Jurkat, Clone E6-1 (cell line): ENCODE measurements around the gene SPATA16.

Source experiments
- DNase-seq: peaks from one replicate; pipeline ENCODE4 v3.0.0-alpha.2; 2011; ENCODE audit warnings: low read depth, low spot score
- H3K4me3 ChIP-seq: 2 replicates; pipeline ENCODE4 v1.5.1; 2011; ENCODE audit warnings: mild to moderate bottlenecking, low read length, control low read depth, moderate library complexity

SPATA16 gene

GRCh38 chr3:172856795-172857742, 284.0 kb downstream of the SPATA16 start:
- no peak overlapping the region for H3K4me3 ChIP-seq
- DNase-seq, result no peak

DNA sequence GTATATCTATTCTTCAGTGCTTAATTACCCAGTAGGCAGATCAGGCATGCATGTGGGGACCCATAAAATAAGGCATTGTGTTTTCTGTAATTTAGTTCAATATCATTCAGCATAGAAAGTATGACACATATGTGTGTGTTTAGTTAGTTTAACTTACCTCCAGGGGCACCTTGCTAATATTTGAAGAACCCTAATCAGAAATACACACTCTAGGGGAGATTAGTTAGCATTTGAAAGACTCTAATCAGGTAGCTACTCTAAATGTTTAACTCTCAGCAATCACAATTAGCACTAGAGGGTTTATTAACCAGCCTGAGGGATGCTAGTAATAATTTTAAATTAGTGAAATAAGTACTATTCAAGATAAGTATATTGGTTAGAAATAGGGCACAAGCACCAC, 286.0 kb downstream of the SPATA16 start:
- DNase-seq, result no peak
- no peak overlapping the region for H3K4me3 ChIP-seq

- DNase-seq, result no peak
- H3K4me3 ChIP-seq, result no peak overlapping the region
These were observed 286.9 kb downstream of the SPATA16 start for GRCh38 chr3:172853921-172854666.

- no peak overlapping the region for H3K4me3 ChIP-seq
- DNase-seq, result no peak
These were observed 288.0 kb downstream of the SPATA16 start for GRCh38 chr3:172853005-172853404.

GRCh38 chr3:172848910-172849309, 292.1 kb downstream of the SPATA16 start:
- H3K4me3 ChIP-seq, result no peak overlapping the region
- no peak for DNase-seq

GRCh38 chr3:172847292-172847691, 293.7 kb downstream of the SPATA16 start:
- no peak overlapping the region for H3K4me3 ChIP-seq
- no peak for DNase-seq

- no peak for DNase-seq
- no peak overlapping the region for H3K4me3 ChIP-seq
These were observed 294.3 kb downstream of the SPATA16 start for GRCh38 chr3:172846706-172847105.

DNA sequence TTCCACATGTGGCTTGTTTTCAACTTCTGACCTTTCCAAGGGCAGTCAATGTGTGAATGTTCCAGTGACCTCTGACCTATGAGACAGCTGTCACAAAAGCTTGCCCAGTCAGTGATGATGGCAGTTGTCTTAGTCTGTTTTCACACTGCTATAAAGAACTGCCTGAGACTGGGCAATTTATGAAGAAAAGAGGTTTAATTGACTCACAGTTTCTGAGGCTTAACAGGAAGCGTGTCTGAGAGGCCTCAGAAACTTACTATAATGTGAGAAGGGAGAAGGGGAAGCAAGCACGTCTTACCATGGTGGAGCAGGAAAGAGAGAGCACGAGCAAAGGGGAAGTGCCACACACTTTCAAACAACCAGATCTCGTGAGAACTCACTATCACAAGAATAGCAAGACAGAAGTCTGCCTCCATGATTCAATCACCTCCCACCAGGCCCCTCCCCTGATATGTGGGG, 294.9 kb downstream of the SPATA16 start:
- DNase-seq, result no peak
- H3K4me3 ChIP-seq, result no peak overlapping the region

DNA sequence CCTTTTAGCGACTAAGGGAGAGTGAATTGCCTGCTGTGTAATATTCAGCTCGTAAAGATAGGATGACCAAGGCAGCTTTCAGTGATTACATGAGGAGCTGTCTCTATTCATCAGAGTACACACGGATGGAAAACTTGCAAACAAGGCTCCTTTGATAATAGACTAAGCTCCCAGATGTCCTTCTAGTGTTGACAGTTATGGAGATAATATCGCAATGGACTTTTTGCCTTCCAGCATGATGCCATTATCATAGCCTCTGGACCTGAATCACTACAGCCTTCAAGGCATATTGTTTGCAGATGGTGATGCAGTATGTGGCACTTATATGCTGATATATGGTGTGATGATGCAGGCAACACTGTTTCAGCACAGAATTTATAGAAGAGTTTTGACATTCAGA, 296.6 kb downstream of the SPATA16 start:
- H3K4me3 ChIP-seq, result no peak overlapping the region
- no peak for DNase-seq

GRCh38 chr3:172840913-172841312, 300.1 kb downstream of the SPATA16 start:
- H3K4me3 ChIP-seq, result no peak overlapping the region
- no peak for DNase-seq

DNA sequence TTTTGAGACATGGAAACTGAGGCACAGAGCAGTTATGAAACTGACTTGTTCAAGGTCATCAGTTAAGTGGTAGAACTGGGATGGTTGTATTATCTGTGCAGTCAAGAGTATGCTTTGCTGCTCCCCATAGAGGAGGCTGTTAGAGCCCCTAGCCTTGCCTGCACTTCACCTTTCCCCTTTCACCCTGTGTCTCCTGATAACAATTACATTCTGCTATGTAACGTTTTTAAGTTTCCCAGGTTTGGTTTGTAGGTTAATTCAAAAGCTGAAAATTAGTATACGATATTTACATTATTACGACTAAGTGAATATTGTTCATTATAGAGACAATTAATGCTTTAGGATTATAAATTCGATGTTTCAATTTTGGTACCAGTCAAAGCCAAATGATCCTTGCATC, 300.6 kb downstream of the SPATA16 start:
- H3K4me3 ChIP-seq, result no peak overlapping the region
- no peak for DNase-seq

- no peak overlapping the region for H3K4me3 ChIP-seq
- DNase-seq, result no peak
These were observed 301.4 kb downstream of the SPATA16 start for GRCh38 chr3:172839679-172840078.
